PC-9 (cell line): Measurements from ENCODE around the gene STN1. TPM values are rescaled to one million over a fixed set of nuclear protein-coding genes. Genes with fewer than 3 reads are reported as not detected.

Experiments
- BruUV-seq: library from RNA; stranded (reverse); fragments of 400-500 nt; replicated peaks from 2 replicates; lab custom pipeline; 2021; lab: Mats Ljungman, UMichigan
- CTCF ChIA-PET: fragments of 300-600 bp; sonication (Branson Sonifier 250); formaldehyde crosslinking; loops from one replicate; lab custom pipeline; 2022; ENCODE audit warnings: antibody characterized with exemption; lab: Charles Lee
- POLR2A ChIA-PET: fragments of 300-600 bp; sonication (Branson Sonifier 250); formaldehyde crosslinking; loops from one replicate; lab custom pipeline; 2022; ENCODE audit warnings: antibody characterized with exemption; ENCODE audit not compliant: unreplicated experiment; lab: Charles Lee
- DNase-seq, 2 experiments: peaks; one replicate each; pipeline versions ENCODE4 v3.0.0 to v3.0.0-alpha.2; 2015 to 2022; ENCODE audit warnings: mixed read lengths in 1 of 2
- H2AFZ ChIP-seq: fragments of 200-600 bp; sonication (generic); 2 replicates; pipeline ENCODE4 v1.8.1; 2017; ENCODE audit warnings: antibody characterized with exemption
- H3F3A ChIP-seq: fragments of 200-600 bp; sonication (generic); 2 replicates; pipeline ENCODE4 v1.8.1; 2017; ENCODE audit warnings: antibody characterized with exemption, mild to moderate bottlenecking, low read depth; ENCODE audit not compliant: insufficient read depth
- H3K27ac ChIP-seq: fragments of 200-600 bp; sonication (generic); 2 replicates; pipeline ENCODE4 v1.6.1; 2016; ENCODE audit warnings: mixed run types
- H3K27me3 ChIP-seq: fragments of 200-600 bp; sonication (generic); 2 replicates; pipeline ENCODE4 v1.6.1; 2016; ENCODE audit warnings: low read depth, mixed run types; ENCODE audit not compliant: insufficient read depth
- H3K36me3 ChIP-seq: fragments of 200-600 bp; sonication (generic); 2 replicates; pipeline ENCODE4 v1.6.1; 2016; ENCODE audit warnings: low read depth, mixed run types
- H3K4me1 ChIP-seq: fragments of 200-600 bp; sonication (generic); replicated peaks from 2 replicates; pipeline ENCODE4 v1.6.1; 2016; ENCODE audit warnings: mixed run types; ENCODE audit not compliant: insufficient read depth
- H3K4me2 ChIP-seq: fragments of 200-600 bp; sonication (generic); 2 replicates; pipeline ENCODE4 v1.6.1; 2017; ENCODE audit warnings: mixed run types
- H3K4me3 ChIP-seq: fragments of 200-600 bp; sonication (generic); 2 replicates; pipeline ENCODE4 v1.6.1; 2016; ENCODE audit warnings: mixed run types
- H3K79me2 ChIP-seq: fragments of 200-600 bp; sonication (generic); 2 replicates; pipeline ENCODE4 v1.6.1; 2017; ENCODE audit warnings: low read depth, mixed run types
- H3K9me2 ChIP-seq: fragments of 200-600 bp; sonication (generic); 2 replicates; pipeline ENCODE4 v1.8.1; 2017; ENCODE audit warnings: mild to moderate bottlenecking; ENCODE audit not compliant: insufficient read depth
- H3K9me3 ChIP-seq: fragments of 200-600 bp; sonication (generic); 2 replicates; pipeline ENCODE4 v1.8.1; 2016; ENCODE audit warnings: low read depth; ENCODE audit not compliant: insufficient read depth
- H4K20me1 ChIP-seq: fragments of 200-600 bp; sonication (generic); 2 replicates; pipeline ENCODE4 v1.8.1; 2017; ENCODE audit not compliant: insufficient read depth
- EZH2 ChIP-seq: fragments of 200-600 bp; sonication (generic); IDR thresholded peaks from 2 replicates; pipeline ENCODE4 v1.8.0; 2017; ENCODE audit warnings: antibody characterized with exemption, low read depth
- intact Hi-C: fragments of 100-400 bp; cut with micrococcal nuclease; formaldehyde crosslinking; loops from one replicate; pipeline ENCODE4 v1.10.0; 2022; ENCODE audit not compliant: unreplicated experiment
- total RNA-seq: library from RNA; stranded (reverse); gene quantifications from 2 replicates; pipeline ENCODE4 v1.2.3, GENCODE V29; 2021
- TF ChIP-seq, protein P1 (sequence below): fragments of 200-600 bp; sonication (generic); conservative IDR thresholded peaks from 2 replicates; pipeline ENCODE4 v1.6.1; 2017; ENCODE audit warnings: mixed run types, antibody characterized with exemption, mild to moderate bottlenecking, moderate library complexity

The STN1 gene
- total RNA-seq, 1 experiment from 2014 or later = 20.5 TPM

DNA sequence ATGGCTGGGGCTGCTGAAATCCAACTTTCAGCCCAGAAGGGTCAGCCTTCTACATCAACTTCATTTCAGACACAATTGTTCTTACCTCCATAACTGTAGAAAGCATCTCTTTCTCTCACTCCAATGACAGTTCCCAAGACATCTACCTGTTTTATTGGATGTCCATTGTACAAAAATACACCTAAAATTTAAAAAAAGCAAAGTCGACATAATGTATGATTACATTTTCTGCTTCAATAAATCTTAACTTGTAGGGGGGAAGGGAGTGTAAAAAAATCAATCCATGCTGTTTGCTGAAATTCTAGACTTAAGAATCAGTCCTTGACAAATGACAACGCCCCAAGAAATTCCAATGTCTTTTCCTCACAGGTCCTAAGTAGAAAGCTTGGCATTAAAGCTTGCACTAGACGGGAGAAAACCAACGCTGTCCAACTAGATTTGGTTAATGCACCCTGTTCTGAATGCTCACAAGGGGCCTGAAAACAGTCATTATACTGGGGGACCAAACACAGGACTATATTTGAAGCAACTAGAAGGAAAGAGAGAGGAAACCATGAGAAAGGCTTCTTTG, 7.5 kb downstream of the STN1 start:
- intact Hi-C loops = no loop called here
- ChIA-PET POLR2A (no interaction called here), CTCF (no interaction called here)
- no TSS peak for BruUV-seq
- no peaks in the 10 kb centered on the region for H3K9me2 ChIP-seq
- H3K79me2 ChIP-seq = peaks cover 12% of the 10 kb centered on the region
- H3F3A ChIP-seq = peaks cover 29% of the 10 kb centered on the region
- no peak for TF ChIP-seq EZH2
- TF ChIP-seq, protein P1, sequence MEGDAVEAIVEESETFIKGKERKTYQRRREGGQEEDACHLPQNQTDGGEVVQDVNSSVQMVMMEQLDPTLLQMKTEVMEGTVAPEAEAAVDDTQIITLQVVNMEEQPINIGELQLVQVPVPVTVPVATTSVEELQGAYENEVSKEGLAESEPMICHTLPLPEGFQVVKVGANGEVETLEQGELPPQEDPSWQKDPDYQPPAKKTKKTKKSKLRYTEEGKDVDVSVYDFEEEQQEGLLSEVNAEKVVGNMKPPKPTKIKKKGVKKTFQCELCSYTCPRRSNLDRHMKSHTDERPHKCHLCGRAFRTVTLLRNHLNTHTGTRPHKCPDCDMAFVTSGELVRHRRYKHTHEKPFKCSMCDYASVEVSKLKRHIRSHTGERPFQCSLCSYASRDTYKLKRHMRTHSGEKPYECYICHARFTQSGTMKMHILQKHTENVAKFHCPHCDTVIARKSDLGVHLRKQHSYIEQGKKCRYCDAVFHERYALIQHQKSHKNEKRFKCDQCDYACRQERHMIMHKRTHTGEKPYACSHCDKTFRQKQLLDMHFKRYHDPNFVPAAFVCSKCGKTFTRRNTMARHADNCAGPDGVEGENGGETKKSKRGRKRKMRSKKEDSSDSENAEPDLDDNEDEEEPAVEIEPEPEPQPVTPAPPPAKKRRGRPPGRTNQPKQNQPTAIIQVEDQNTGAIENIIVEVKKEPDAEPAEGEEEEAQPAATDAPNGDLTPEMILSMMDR = no peak
- no peak for DNase-seq
- H3K4me3 ChIP-seq = no peak overlapping the region
- H3K27me3 ChIP-seq = no peaks in the 10 kb centered on the region
- H4K20me1 ChIP-seq = no peaks in the 10 kb centered on the region
- peaks cover 9% of the 10 kb centered on the region; the same call in 1 of the 2 replicates for H3K9me3 ChIP-seq
- H3K4me2 ChIP-seq = no peak overlapping the region
- peak overlapping the region; percentile 73; the same call in 1 of the 2 replicates for H3K27ac ChIP-seq
- H3K36me3 ChIP-seq = peaks cover 21% of the 10 kb centered on the region
- peaks cover 43% of the 10 kb centered on the region for H3K4me1 ChIP-seq
- H2AFZ ChIP-seq = no peak overlapping the region

DNA sequence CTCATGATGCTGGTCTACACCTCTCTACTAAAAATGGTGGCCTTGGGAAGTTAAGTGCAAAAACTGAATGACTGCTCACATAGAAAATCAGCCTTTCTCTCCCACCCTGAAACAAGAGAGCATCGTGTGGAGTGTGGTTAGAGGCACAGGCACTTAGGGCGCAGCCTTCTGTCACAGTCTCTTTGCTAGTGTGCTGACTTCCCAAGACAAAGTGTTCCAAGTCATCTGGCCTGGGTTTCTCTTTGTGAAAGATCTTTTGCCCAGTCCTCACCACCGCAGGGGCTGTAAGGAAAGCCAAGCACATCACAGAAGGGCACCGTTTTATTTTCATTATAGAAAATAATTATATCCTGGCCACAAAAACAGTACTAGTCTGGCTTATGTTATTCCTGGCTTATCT, 12.5 kb downstream of the STN1 start:
- H3K4me1 ChIP-seq = peaks cover 33% of the 10 kb centered on the region
- H3K4me2 ChIP-seq = no peak overlapping the region
- H3K27me3 ChIP-seq = no peaks in the 10 kb centered on the region
- CTCF ChIA-PET = no interaction called here
- no peak for TF ChIP-seq EZH2
- TF ChIP-seq, protein P1 = no peak
- H3K79me2 ChIP-seq = no peaks in the 10 kb centered on the region
- no peaks in the 10 kb centered on the region for H4K20me1 ChIP-seq
- H3K27ac ChIP-seq = no peak overlapping the region
- no TSS peak for BruUV-seq
- peaks cover 9% of the 10 kb centered on the region; the same call in 1 of the 2 replicates for H3K36me3 ChIP-seq
- intact Hi-C loops = loop anchor here (5.0 kb wide), 1 partner anchor 217 kb away; the partner anchor contains the start of gene SFR1
- POLR2A ChIA-PET = no interaction called here
- no peaks in the 10 kb centered on the region for H3K9me3 ChIP-seq
- H2AFZ ChIP-seq = no peak overlapping the region
- DNase-seq = no peak
- no peak overlapping the region for H3K4me3 ChIP-seq
- H3K9me2 ChIP-seq = no peaks in the 10 kb centered on the region
- H3F3A ChIP-seq = peaks cover 24% of the 10 kb centered on the region

- no peak for TF ChIP-seq EZH2
- TF ChIP-seq, protein P1 = no peak
- Histone ChIP-seq H3K9me2 (no peaks in the 10 kb centered on the region), H3K4me1 (peaks cover 15% of the 10 kb centered on the region), H2AFZ (no peak overlapping the region), H3K27me3 (no peaks in the 10 kb centered on the region), H3K36me3 (no peaks in the 10 kb centered on the region; the same call in 1 of the 2 replicates), H4K20me1 (no peaks in the 10 kb centered on the region), H3F3A (peaks cover 6% of the 10 kb centered on the region; the same call in 1 of the 2 replicates), H3K4me2 (no peak overlapping the region), H3K27ac (no peak overlapping the region), H3K9me3 (no peaks in the 10 kb centered on the region), H3K4me3 (no peak overlapping the region), H3K79me2 (no peaks in the 10 kb centered on the region)
- no peak for DNase-seq
- ChIA-PET CTCF (no interaction called here), POLR2A (no interaction called here)
- BruUV-seq = no TSS peak
- intact Hi-C loops = no loop called here
These were observed 16.7 kb downstream of the STN1 start for GRCh38 chr10:103901299-103901698.
